ENCODE data around the gene PARP6. TPM values are rescaled to one million over a fixed set of nuclear protein-coding genes. Genes with fewer than 3 reads are reported as not detected.
A peak's percentile ranks its signal among the peaks of the same experiment; 100 is the strongest.

Gene PARP6
- total and polyA plus RNA-seq, 9 of the 15 experiments (the other 6 are each of a cell fraction or from before 2014, with no cell fraction given) = 14.8 to 83.2 (median 28.3) TPM

DNA sequence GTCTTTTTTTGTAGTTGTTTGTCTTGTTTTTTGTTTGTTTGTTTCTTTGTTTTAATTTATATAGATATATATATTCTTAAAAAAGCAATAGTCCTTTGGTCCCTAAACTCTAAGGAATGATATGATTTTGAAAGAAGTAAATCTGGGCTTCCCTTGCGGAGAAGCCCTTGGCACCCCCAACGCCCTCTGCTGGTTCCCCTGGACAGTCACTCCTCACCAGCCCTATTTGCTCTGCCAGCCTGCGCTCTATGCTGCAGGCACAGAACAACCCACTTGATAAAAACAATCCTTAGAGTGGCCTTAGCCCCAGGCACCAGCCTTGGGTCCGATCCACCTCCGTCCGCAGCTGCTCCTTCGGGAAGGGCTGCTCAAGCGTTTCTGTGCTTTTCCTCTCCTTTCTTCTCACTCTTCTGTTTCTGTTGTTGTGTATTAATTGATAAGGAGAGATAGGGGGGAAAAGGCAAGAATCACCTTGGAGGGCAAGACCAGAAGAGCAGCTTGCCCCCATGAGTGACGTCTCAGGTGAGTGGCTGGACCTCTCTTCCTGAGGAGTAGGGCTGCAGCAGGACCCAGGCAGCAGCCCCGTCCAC lies 13.7 kb upstream of the PARP6 start (continued):
- peak; percentile 18; the same call in 1 of the 2 replicates for TF ChIP-seq MTA3 (IDR thresholded peaks at IDR 0.05; ENCODE audit: borderline replicate concordance)
- no peak for TF ChIP-seq BRF1 (IDR thresholded peaks at IDR 0.05; ENCODE audit: borderline replicate concordance, extremely low read depth, insufficient read length)
- no peak for TF ChIP-seq NBN (IDR thresholded peaks at IDR 0.05; ENCODE audit: low read depth)
- TF ChIP-seq, protein P1, sequence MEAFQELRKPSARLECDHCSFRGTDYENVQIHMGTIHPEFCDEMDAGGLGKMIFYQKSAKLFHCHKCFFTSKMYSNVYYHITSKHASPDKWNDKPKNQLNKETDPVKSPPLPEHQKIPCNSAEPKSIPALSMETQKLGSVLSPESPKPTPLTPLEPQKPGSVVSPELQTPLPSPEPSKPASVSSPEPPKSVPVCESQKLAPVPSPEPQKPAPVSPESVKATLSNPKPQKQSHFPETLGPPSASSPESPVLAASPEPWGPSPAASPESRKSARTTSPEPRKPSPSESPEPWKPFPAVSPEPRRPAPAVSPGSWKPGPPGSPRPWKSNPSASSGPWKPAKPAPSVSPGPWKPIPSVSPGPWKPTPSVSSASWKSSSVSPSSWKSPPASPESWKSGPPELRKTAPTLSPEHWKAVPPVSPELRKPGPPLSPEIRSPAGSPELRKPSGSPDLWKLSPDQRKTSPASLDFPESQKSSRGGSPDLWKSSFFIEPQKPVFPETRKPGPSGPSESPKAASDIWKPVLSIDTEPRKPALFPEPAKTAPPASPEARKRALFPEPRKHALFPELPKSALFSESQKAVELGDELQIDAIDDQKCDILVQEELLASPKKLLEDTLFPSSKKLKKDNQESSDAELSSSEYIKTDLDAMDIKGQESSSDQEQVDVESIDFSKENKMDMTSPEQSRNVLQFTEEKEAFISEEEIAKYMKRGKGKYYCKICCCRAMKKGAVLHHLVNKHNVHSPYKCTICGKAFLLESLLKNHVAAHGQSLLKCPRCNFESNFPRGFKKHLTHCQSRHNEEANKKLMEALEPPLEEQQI (IDR thresholded peaks at IDR 0.05) = no peak
- no peak for TF ChIP-seq HDGF (IDR thresholded peaks at IDR 0.05)
- TF ChIP-seq TBP (optimal IDR thresholded peaks at IDR 0.05; ENCODE audit: low read depth, low read length) = no peak
- TF ChIP-seq RAD21 (CRISPR knock-in tag; conservative IDR thresholded peaks at IDR 0.05 in 1 of 2, IDR thresholded peaks at IDR 0.05 in 1 of 2) = peak; percentile 41 to 62
- no peak for TF ChIP-seq ZSCAN32 (CRISPR knock-in tag; IDR thresholded peaks at IDR 0.05)
- TF ChIP-seq, protein P2, sequence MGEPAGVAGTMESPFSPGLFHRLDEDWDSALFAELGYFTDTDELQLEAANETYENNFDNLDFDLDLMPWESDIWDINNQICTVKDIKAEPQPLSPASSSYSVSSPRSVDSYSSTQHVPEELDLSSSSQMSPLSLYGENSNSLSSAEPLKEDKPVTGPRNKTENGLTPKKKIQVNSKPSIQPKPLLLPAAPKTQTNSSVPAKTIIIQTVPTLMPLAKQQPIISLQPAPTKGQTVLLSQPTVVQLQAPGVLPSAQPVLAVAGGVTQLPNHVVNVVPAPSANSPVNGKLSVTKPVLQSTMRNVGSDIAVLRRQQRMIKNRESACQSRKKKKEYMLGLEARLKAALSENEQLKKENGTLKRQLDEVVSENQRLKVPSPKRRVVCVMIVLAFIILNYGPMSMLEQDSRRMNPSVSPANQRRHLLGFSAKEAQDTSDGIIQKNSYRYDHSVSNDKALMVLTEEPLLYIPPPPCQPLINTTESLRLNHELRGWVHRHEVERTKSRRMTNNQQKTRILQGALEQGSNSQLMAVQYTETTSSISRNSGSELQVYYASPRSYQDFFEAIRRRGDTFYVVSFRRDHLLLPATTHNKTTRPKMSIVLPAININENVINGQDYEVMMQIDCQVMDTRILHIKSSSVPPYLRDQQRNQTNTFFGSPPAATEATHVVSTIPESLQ (CRISPR knock-in tag; IDR thresholded peaks at IDR 0.05) = no peak
- no peak for TF ChIP-seq ETV1 (tag; conservative IDR thresholded peaks at IDR 0.05; ENCODE audit: low read depth)
- TF ChIP-seq ZNF444 (CRISPR knock-in tag; IDR thresholded peaks at IDR 0.05) = no peak
- peak; percentile 46 for TF ChIP-seq SMC3 (conservative IDR thresholded peaks at IDR 0.05; ENCODE audit: insufficient read depth, low read depth, low read length)
- no peak for TF ChIP-seq RAD51 (IDR thresholded peaks at IDR 0.05; ENCODE audit: borderline replicate concordance, low read depth)
- no peak for TF ChIP-seq ZNF354B (CRISPR knock-in tag; IDR thresholded peaks at IDR 0.05)
- TF ChIP-seq, protein P3, sequence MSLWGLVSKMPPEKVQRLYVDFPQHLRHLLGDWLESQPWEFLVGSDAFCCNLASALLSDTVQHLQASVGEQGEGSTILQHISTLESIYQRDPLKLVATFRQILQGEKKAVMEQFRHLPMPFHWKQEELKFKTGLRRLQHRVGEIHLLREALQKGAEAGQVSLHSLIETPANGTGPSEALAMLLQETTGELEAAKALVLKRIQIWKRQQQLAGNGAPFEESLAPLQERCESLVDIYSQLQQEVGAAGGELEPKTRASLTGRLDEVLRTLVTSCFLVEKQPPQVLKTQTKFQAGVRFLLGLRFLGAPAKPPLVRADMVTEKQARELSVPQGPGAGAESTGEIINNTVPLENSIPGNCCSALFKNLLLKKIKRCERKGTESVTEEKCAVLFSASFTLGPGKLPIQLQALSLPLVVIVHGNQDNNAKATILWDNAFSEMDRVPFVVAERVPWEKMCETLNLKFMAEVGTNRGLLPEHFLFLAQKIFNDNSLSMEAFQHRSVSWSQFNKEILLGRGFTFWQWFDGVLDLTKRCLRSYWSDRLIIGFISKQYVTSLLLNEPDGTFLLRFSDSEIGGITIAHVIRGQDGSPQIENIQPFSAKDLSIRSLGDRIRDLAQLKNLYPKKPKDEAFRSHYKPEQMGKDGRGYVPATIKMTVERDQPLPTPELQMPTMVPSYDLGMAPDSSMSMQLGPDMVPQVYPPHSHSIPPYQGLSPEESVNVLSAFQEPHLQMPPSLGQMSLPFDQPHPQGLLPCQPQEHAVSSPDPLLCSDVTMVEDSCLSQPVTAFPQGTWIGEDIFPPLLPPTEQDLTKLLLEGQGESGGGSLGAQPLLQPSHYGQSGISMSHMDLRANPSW (CRISPR knock-in tag; IDR thresholded peaks at IDR 0.05) = no peak
- no peak for TF ChIP-seq JUN (IDR thresholded peaks at IDR 0.05; ENCODE audit: borderline replicate concordance, low read depth, low read length)
- TF ChIP-seq JUN (CRISPR knock-in tag; IDR thresholded peaks at IDR 0.05; ENCODE audit: borderline replicate concordance) = no peak
- no peak for TF ChIP-seq ZNF197 (CRISPR knock-in tag; IDR thresholded peaks at IDR 0.05; ENCODE audit: low read depth)
